HG03439 (cell line): ENCODE results near the gene HIVEP2.

ENCODE experiments used
- ATAC-seq: cut with Tn5 transposase; IDR thresholded peaks from one replicate; pipeline ENCODE4 v1.9.1; 2021; ENCODE audit warnings: mild to moderate bottlenecking, moderate library complexity; ENCODE audit not compliant: unreplicated experiment

The HIVEP2 gene

GRCh38 chr6:142714951-142715785 lies 229.8 kb downstream of the HIVEP2 start:
- ATAC-seq, result no peak

- ATAC-seq, result no peak
Observed at GRCh38 chr6:142713959-142714358, 231.0 kb downstream of the HIVEP2 start.

GRCh38 chr6:142712231-142712630 lies 232.7 kb downstream of the HIVEP2 start:
- ATAC-seq, result no peak

GRCh38 chr6:142708651-142709050 lies 236.3 kb downstream of the HIVEP2 start:
- no peak for ATAC-seq

GRCh38 chr6:142707255-142707654 lies 237.7 kb downstream of the HIVEP2 start:
- no peak for ATAC-seq

- no peak for ATAC-seq
Observed at GRCh38 chr6:142706210-142706609, 238.8 kb downstream of the HIVEP2 start.

GRCh38 chr6:142705054-142705453 lies 239.9 kb downstream of the HIVEP2 start:
- no peak for ATAC-seq

- ATAC-seq, result no peak
Observed at GRCh38 chr6:142702501-142703460, 242.2 kb downstream of the HIVEP2 start.
